Activated CD4-positive, alpha-beta memory T cell treated with anti-CD3 and anti-CD28 coated beads for 36 hours (primary cell): Measurements from ENCODE around the gene CEP63. TPM values are rescaled to one million over a fixed set of nuclear protein-coding genes. Genes with fewer than 3 reads are reported as not detected.

ENCODE experiments used
- CTCF ChIA-PET: fragments of 350-600 bp; sonication (Branson Sonifier 250); formaldehyde crosslinking; loops from one replicate; lab custom pipeline; 2021; ENCODE audit warnings: antibody characterized with exemption, inconsistent platforms; lab: Charles Lee
- POLR2A ChIA-PET: fragments of 350-600 bp; sonication (Branson Sonifier 250); formaldehyde crosslinking; loops from one replicate; lab custom pipeline; 2021; ENCODE audit warnings: antibody characterized with exemption; lab: Charles Lee
- DNase-seq: peaks from one replicate; pipeline ENCODE4 v3.0.0-alpha.2; 2020
- H3K27ac Mint-ChIP-seq: one replicate; pipeline ENCODE4 v1.8.0; 2021; ENCODE audit warnings: mixed read lengths
- H3K27me3 Mint-ChIP-seq: one replicate; pipeline ENCODE4 v1.8.0; 2021; ENCODE audit warnings: mixed read lengths
- H3K36me3 Mint-ChIP-seq: one replicate; pipeline ENCODE4 v1.8.0; 2021; ENCODE audit warnings: mixed read lengths
- H3K4me1 Mint-ChIP-seq: one replicate; pipeline ENCODE4 v1.8.0; 2021; ENCODE audit warnings: low read depth, mixed read lengths
- H3K4me3 Mint-ChIP-seq: one replicate; pipeline ENCODE4 v1.8.0; 2021; ENCODE audit warnings: mild to moderate bottlenecking, mixed read lengths
- H3K9me3 Mint-ChIP-seq: one replicate; pipeline ENCODE4 v1.8.0; 2021; ENCODE audit warnings: mixed read lengths
- intact Hi-C: fragments of 100-400 bp; cut with micrococcal nuclease; formaldehyde crosslinking; loops from one replicate; pipeline ENCODE4 v1.15.1; 2023
- total RNA-seq, 2 experiments: library from RNA; stranded (reverse); gene quantifications; one replicate each; pipeline ENCODE4 v1.2.3, GENCODE V29; 2021

The CEP63 gene
- total RNA-seq, 2 experiments from 2014 or later: 22.4 to 23.7 TPM

GRCh38 chr3:134457376-134458074 is 28.3 kb upstream of the CEP63 start:
- no peaks in the 10 kb centered on the region for H3K36me3 Mint-ChIP-seq
- CTCF ChIA-PET: interaction anchor here (1.1 kb wide), 1 partner anchor 16 kb away, joined by 3 read pairs; no protein-coding TSS in a partner anchor
- no peak for DNase-seq
- no peak overlapping the region for H3K4me3 Mint-ChIP-seq
- H3K9me3 Mint-ChIP-seq: no peaks in the 10 kb centered on the region
- POLR2A ChIA-PET: no interaction called here
- peaks cover 16% of the 10 kb centered on the region for H3K27me3 Mint-ChIP-seq
- H3K4me1 Mint-ChIP-seq: no peaks in the 10 kb centered on the region
- H3K27ac Mint-ChIP-seq: no peak overlapping the region
- intact Hi-C loops: no loop called here

GRCh38 chr3:134458406-134458945 is 27.4 kb upstream of the CEP63 start:
- H3K36me3 Mint-ChIP-seq: no peaks in the 10 kb centered on the region
- ChIA-PET POLR2A (no interaction called here), CTCF (interaction anchor here (1.1 kb wide), 1 partner anchor 15 kb away, joined by 3 read pairs; no protein-coding TSS in a partner anchor)
- peaks cover 16% of the 10 kb centered on the region for H3K27me3 Mint-ChIP-seq
- H3K4me3 Mint-ChIP-seq: no peak overlapping the region
- no peak for DNase-seq
- H3K4me1 Mint-ChIP-seq: no peaks in the 10 kb centered on the region
- no peaks in the 10 kb centered on the region for H3K9me3 Mint-ChIP-seq
- intact Hi-C loops: no loop called here
- H3K27ac Mint-ChIP-seq: no peak overlapping the region

GRCh38 chr3:134459562-134459961 is 26.3 kb upstream of the CEP63 start:
- no peaks in the 10 kb centered on the region for H3K9me3 Mint-ChIP-seq
- no peak overlapping the region for H3K4me3 Mint-ChIP-seq
- H3K36me3 Mint-ChIP-seq: no peaks in the 10 kb centered on the region
- no peak overlapping the region for H3K27ac Mint-ChIP-seq
- H3K27me3 Mint-ChIP-seq: peaks cover 16% of the 10 kb centered on the region
- ChIA-PET CTCF (interaction anchor here (0.6 to 1.4 kb wide), 4 partner anchors 14 to 182 kb away, joined by 3 to 7 read pairs (median 3); no protein-coding TSS in a partner anchor), POLR2A (no interaction called here)
- intact Hi-C loops: no loop called here
- DNase-seq: no peak
- H3K4me1 Mint-ChIP-seq: no peaks in the 10 kb centered on the region

- H3K4me1 Mint-ChIP-seq: no peaks in the 10 kb centered on the region
- H3K4me3 Mint-ChIP-seq: no peak overlapping the region
- peaks cover 16% of the 10 kb centered on the region for H3K27me3 Mint-ChIP-seq
- ChIA-PET CTCF (no interaction called here), POLR2A (no interaction called here)
- no peak for DNase-seq
- no peaks in the 10 kb centered on the region for H3K36me3 Mint-ChIP-seq
- H3K9me3 Mint-ChIP-seq: no peaks in the 10 kb centered on the region
- H3K27ac Mint-ChIP-seq: no peak overlapping the region
- intact Hi-C loops: no loop called here
These were observed 24.9 kb upstream of the CEP63 start for GRCh38 chr3:134460965-134461364.

- Mint-ChIP-seq H3K36me3 (no peaks in the 10 kb centered on the region), H3K4me1 (no peaks in the 10 kb centered on the region), H3K4me3 (no peak overlapping the region), H3K9me3 (no peaks in the 10 kb centered on the region), H3K27ac (no peak overlapping the region), H3K27me3 (peaks cover 15% of the 10 kb centered on the region)
- CTCF ChIA-PET: no interaction called here
- intact Hi-C loops: no loop called here
- POLR2A ChIA-PET: no interaction called here
- DNase-seq: no peak
These were observed 23.4 kb upstream of the CEP63 start for GRCh38 chr3:134462331-134462941.

GRCh38 chr3:134463676-134464063 is 22.2 kb upstream of the CEP63 start:
- no peaks in the 10 kb centered on the region for H3K36me3 Mint-ChIP-seq
- DNase-seq: no peak
- ChIA-PET POLR2A (no interaction called here), CTCF (no interaction called here)
- no peak overlapping the region for H3K4me3 Mint-ChIP-seq
- no peak overlapping the region for H3K27ac Mint-ChIP-seq
- H3K9me3 Mint-ChIP-seq: no peaks in the 10 kb centered on the region
- H3K27me3 Mint-ChIP-seq: peaks cover 5% of the 10 kb centered on the region
- intact Hi-C loops: no loop called here
- H3K4me1 Mint-ChIP-seq: no peaks in the 10 kb centered on the region

GRCh38 chr3:134464064-134464688 is 21.7 kb upstream of the CEP63 start:
- intact Hi-C loops: no loop called here
- H3K27ac Mint-ChIP-seq: no peak overlapping the region
- no peaks in the 10 kb centered on the region for H3K4me1 Mint-ChIP-seq
- ChIA-PET POLR2A (no interaction called here), CTCF (no interaction called here)
- H3K9me3 Mint-ChIP-seq: no peaks in the 10 kb centered on the region
- H3K4me3 Mint-ChIP-seq: no peak overlapping the region
- H3K27me3 Mint-ChIP-seq: peaks cover 5% of the 10 kb centered on the region
- H3K36me3 Mint-ChIP-seq: no peaks in the 10 kb centered on the region
- no peak for DNase-seq

- H3K27ac Mint-ChIP-seq: no peak overlapping the region
- no peaks in the 10 kb centered on the region for H3K9me3 Mint-ChIP-seq
- H3K27me3 Mint-ChIP-seq: peaks cover 1% of the 10 kb centered on the region
- no peaks in the 10 kb centered on the region for H3K36me3 Mint-ChIP-seq
- ChIA-PET CTCF (no interaction called here), POLR2A (no interaction called here)
- intact Hi-C loops: no loop called here
- DNase-seq: no peak
- H3K4me3 Mint-ChIP-seq: no peak overlapping the region
- no peaks in the 10 kb centered on the region for H3K4me1 Mint-ChIP-seq
These were observed 21.0 kb upstream of the CEP63 start for GRCh38 chr3:134464689-134465365.

- no peak overlapping the region for H3K27ac Mint-ChIP-seq
- ChIA-PET CTCF (interaction anchor here (0.7 to 1.5 kb wide), 4 partner anchors 8 to 779 kb away, joined by 3 read pairs; no protein-coding TSS in a partner anchor), POLR2A (no interaction called here)
- H3K4me3 Mint-ChIP-seq: no peak overlapping the region
- no peaks in the 10 kb centered on the region for H3K4me1 Mint-ChIP-seq
- no peak for DNase-seq
- H3K36me3 Mint-ChIP-seq: no peaks in the 10 kb centered on the region
- intact Hi-C loops: no loop called here
- no peaks in the 10 kb centered on the region for H3K9me3 Mint-ChIP-seq
- H3K27me3 Mint-ChIP-seq: peaks cover 1% of the 10 kb centered on the region
These were observed 19.5 kb upstream of the CEP63 start for GRCh38 chr3:134466331-134466730.

GRCh38 chr3:134468519-134468918 is 17.3 kb upstream of the CEP63 start:
- no peaks in the 10 kb centered on the region for H3K9me3 Mint-ChIP-seq
- intact Hi-C loops: no loop called here
- peaks cover 1% of the 10 kb centered on the region for H3K27me3 Mint-ChIP-seq
- ChIA-PET CTCF (interaction anchor here (0.7 kb wide), 1 partner anchor 11 kb away, joined by 3 read pairs; no protein-coding TSS in a partner anchor), POLR2A (interaction anchor here (0.7 kb wide), 1 partner anchor 159 kb away, joined by 3 read pairs; no protein-coding TSS in a partner anchor)
- no peak overlapping the region for H3K4me3 Mint-ChIP-seq
- peaks cover 2% of the 10 kb centered on the region for H3K36me3 Mint-ChIP-seq
- no peak for DNase-seq
- no peaks in the 10 kb centered on the region for H3K4me1 Mint-ChIP-seq
- no peak overlapping the region for H3K27ac Mint-ChIP-seq

- H3K4me3 Mint-ChIP-seq: no peak overlapping the region
- intact Hi-C loops: loop anchor here (5.0 to 10.0 kb wide), 2 partner anchors 114 to 537 kb away; no protein-coding TSS in a partner anchor
- ChIA-PET POLR2A (no interaction called here), CTCF (interaction anchor here (3.6 to 10.3 kb wide), 3 partner anchors 167 to 272 kb away, joined by 41 to 176 read pairs (median 105); no protein-coding TSS in a partner anchor)
- no peaks in the 10 kb centered on the region for H3K9me3 Mint-ChIP-seq
- H3K27me3 Mint-ChIP-seq: no peaks in the 10 kb centered on the region
- H3K27ac Mint-ChIP-seq: no peak overlapping the region
- DNase-seq: no peak
- H3K4me1 Mint-ChIP-seq: no peaks in the 10 kb centered on the region
- H3K36me3 Mint-ChIP-seq: peaks cover 8% of the 10 kb centered on the region
These were observed 14.2 kb upstream of the CEP63 start for GRCh38 chr3:134471521-134472193.
